ENCODE measurements around the gene SRCAP.
A peak's percentile ranks its signal among the peaks of the same experiment; 100 is the strongest.

The SRCAP gene

GRCh38 chr16:30766206-30766932 is 67.4 kb downstream of the SRCAP start:
- CTCF ChIA-PET: interaction anchor here (0.7 to 2.1 kb wide), 4 partner anchors 11 to 19 kb away, joined by 3 to 7 read pairs (median 3); partner anchors contain the start of gene PHKG2
- H3K9me3 ChIP-seq (ENCODE audit: control extremely low read depth in 1 of 5, control insufficient read depth in 4 of 5, insufficient read depth in 2 of 5, low read depth in 1 of 5, low read length in 4 of 5): no peaks in the 10 kb centered on the region
- POLR2A ChIA-PET: no interaction called here
- H3K4me1 ChIP-seq (ENCODE audit: control extremely low read depth in 1 of 4, control insufficient read depth in 4 of 4, insufficient read depth in 4 of 4, low read length in 3 of 4): peaks cover 3 to 17% (median 16%) of the 10 kb centered on the region in 4 experiments
- no peaks in the 10 kb centered on the region for H3K27me3 ChIP-seq (replicated peaks in 2 of 5; ENCODE audit: control insufficient read depth in 4 of 5, insufficient read depth in 5 of 5, low read length in 4 of 5)
- no peak overlapping the region for H3K4me3 ChIP-seq (ENCODE audit: control insufficient read depth in 1 of 7, extremely low read depth in 1 of 7, insufficient read depth in 4 of 7, low read depth in 2 of 7, low read length in 6 of 7)
- WGBS (ENCODE audit: insufficient coverage): 96% methylated on average over 29 of the region's 29 CpGs
- no peak overlapping the region for H3K27ac ChIP-seq (ENCODE audit: insufficient read depth in 1 of 2, low read depth in 1 of 2, low read length in 2 of 2, poor library complexity in 1 of 2, severe bottlenecking in 2 of 2)
- H3K36me3 ChIP-seq (ENCODE audit: control insufficient read depth in 4 of 4, insufficient read depth in 4 of 4, low read length in 3 of 4): peaks cover 12 to 79% (median 66%) of the 10 kb centered on the region in 4 experiments
- DNase-seq: peak in 1 of 3 donors; percentile 34

GRCh38 chr16:30766933-30767284 is 67.9 kb downstream of the SRCAP start:
- Histone ChIP-seq H3K27ac (ENCODE audit: insufficient read depth in 1 of 2, low read depth in 1 of 2, low read length in 2 of 2, poor library complexity in 1 of 2, severe bottlenecking in 2 of 2) (no peak overlapping the region), H3K4me3 (ENCODE audit: control insufficient read depth in 1 of 7, extremely low read depth in 1 of 7, insufficient read depth in 4 of 7, low read depth in 2 of 7, low read length in 6 of 7) (no peak overlapping the region), H3K9me3 (ENCODE audit: control extremely low read depth in 1 of 5, control insufficient read depth in 4 of 5, insufficient read depth in 2 of 5, low read depth in 1 of 5, low read length in 4 of 5) (no peaks in the 10 kb centered on the region), H3K27me3 (replicated peaks in 2 of 5; ENCODE audit: control insufficient read depth in 4 of 5, insufficient read depth in 5 of 5, low read length in 4 of 5) (no peaks in the 10 kb centered on the region), H3K4me1 (ENCODE audit: control extremely low read depth in 1 of 4, control insufficient read depth in 4 of 4, insufficient read depth in 4 of 4, low read length in 3 of 4) (peaks cover 3 to 14% (median 13%) of the 10 kb centered on the region in 4 experiments), H3K36me3 (ENCODE audit: control insufficient read depth in 4 of 4, insufficient read depth in 4 of 4, low read length in 3 of 4) (peaks cover 12 to 84% (median 69%) of the 10 kb centered on the region in 4 experiments)
- CTCF ChIA-PET: interaction anchor here (1.2 to 2.1 kb wide), 2 partner anchors 10 to 16 kb away, joined by 3 to 7 read pairs; no protein-coding TSS in a partner anchor
- WGBS (ENCODE audit: insufficient coverage): 100% methylated on average over 2 of the region's 4 CpGs
- POLR2A ChIA-PET: no interaction called here
- DNase-seq: no peak

GRCh38 chr16:30767767-30768465 is 68.9 kb downstream of the SRCAP start:
- H3K27ac ChIP-seq (ENCODE audit: insufficient read depth in 1 of 2, low read depth in 1 of 2, low read length in 2 of 2, poor library complexity in 1 of 2, severe bottlenecking in 2 of 2): no peak overlapping the region
- ChIA-PET CTCF (interaction anchor here (0.6 to 2.1 kb wide), 3 partner anchors 9 to 124 kb away, joined by 3 to 7 read pairs (median 4); no protein-coding TSS in a partner anchor), POLR2A (interaction anchor here (0.7 kb wide), 1 partner anchor 9 kb away, joined by 3 read pairs; no protein-coding TSS in a partner anchor)
- DNase-seq: no peak
- H3K36me3 ChIP-seq (ENCODE audit: control insufficient read depth in 4 of 4, insufficient read depth in 4 of 4, low read length in 3 of 4): peaks cover 17 to 94% (median 78%) of the 10 kb centered on the region in 4 experiments
- no peak overlapping the region for H3K4me3 ChIP-seq (ENCODE audit: control insufficient read depth in 1 of 7, extremely low read depth in 1 of 7, insufficient read depth in 4 of 7, low read depth in 2 of 7, low read length in 6 of 7)
- WGBS (ENCODE audit: insufficient coverage): 95% methylated on average over 12 of the region's 18 CpGs
- H3K9me3 ChIP-seq (ENCODE audit: control extremely low read depth in 1 of 5, control insufficient read depth in 4 of 5, insufficient read depth in 2 of 5, low read depth in 1 of 5, low read length in 4 of 5): no peaks in the 10 kb centered on the region
- H3K4me1 ChIP-seq (ENCODE audit: control extremely low read depth in 1 of 4, control insufficient read depth in 4 of 4, insufficient read depth in 4 of 4, low read length in 3 of 4): peaks cover under 1 to 8% (median 8%) of the 10 kb centered on the region in 4 experiments
- H3K27me3 ChIP-seq (replicated peaks in 2 of 5; ENCODE audit: control insufficient read depth in 4 of 5, insufficient read depth in 5 of 5, low read length in 4 of 5): no peaks in the 10 kb centered on the region

GRCh38 chr16:30768583-30769181 is 69.7 kb downstream of the SRCAP start:
- H3K27me3 ChIP-seq (replicated peaks in 2 of 5; ENCODE audit: control insufficient read depth in 4 of 5, insufficient read depth in 5 of 5, low read length in 4 of 5): no peaks in the 10 kb centered on the region
- H3K4me1 ChIP-seq (ENCODE audit: control extremely low read depth in 1 of 4, control insufficient read depth in 4 of 4, insufficient read depth in 4 of 4, low read length in 3 of 4): peaks cover 0 to under 1% (median under 1%) of the 10 kb centered on the region in 4 experiments
- WGBS (ENCODE audit: insufficient coverage): 99% methylated on average over 23 of the region's 23 CpGs
- no peak overlapping the region for H3K4me3 ChIP-seq (ENCODE audit: control insufficient read depth in 1 of 7, extremely low read depth in 1 of 7, insufficient read depth in 4 of 7, low read depth in 2 of 7, low read length in 6 of 7)
- DNase-seq: no peak
- no peak overlapping the region for H3K27ac ChIP-seq (ENCODE audit: insufficient read depth in 1 of 2, low read depth in 1 of 2, low read length in 2 of 2, poor library complexity in 1 of 2, severe bottlenecking in 2 of 2)
- no peaks in the 10 kb centered on the region for H3K9me3 ChIP-seq (ENCODE audit: control extremely low read depth in 1 of 5, control insufficient read depth in 4 of 5, insufficient read depth in 2 of 5, low read depth in 1 of 5, low read length in 4 of 5)
- H3K36me3 ChIP-seq (ENCODE audit: control insufficient read depth in 4 of 4, insufficient read depth in 4 of 4, low read length in 3 of 4): peaks cover 21 to 96% (median 76%) of the 10 kb centered on the region in 4 experiments
- ChIA-PET POLR2A (interaction anchor here (0.7 kb wide), 1 partner anchor 9 kb away, joined by 3 read pairs; no protein-coding TSS in a partner anchor), CTCF (interaction anchor here (0.6 to 1.2 kb wide), 2 partner anchors 45 to 123 kb away, joined by 3 to 4 read pairs; no protein-coding TSS in a partner anchor)

GRCh38 chr16:30769379-30770089 is 70.6 kb downstream of the SRCAP start:
- WGBS (ENCODE audit: insufficient coverage): 96% methylated on average over 13 of the region's 17 CpGs
- H3K4me1 ChIP-seq (ENCODE audit: control extremely low read depth in 1 of 4, control insufficient read depth in 4 of 4, insufficient read depth in 4 of 4, low read length in 3 of 4): peaks cover 0 to under 1% (median 0%) of the 10 kb centered on the region in 4 experiments
- H3K27ac ChIP-seq (ENCODE audit: insufficient read depth in 1 of 2, low read depth in 1 of 2, low read length in 2 of 2, poor library complexity in 1 of 2, severe bottlenecking in 2 of 2): no peak overlapping the region
- peaks cover 21 to 96% (median 74%) of the 10 kb centered on the region in 4 experiments for H3K36me3 ChIP-seq (ENCODE audit: control insufficient read depth in 4 of 4, insufficient read depth in 4 of 4, low read length in 3 of 4)
- no peak for DNase-seq
- CTCF ChIA-PET: interaction anchor here (1.0 kb wide), 1 partner anchor 75 kb away, joined by 3 read pairs; no protein-coding TSS in a partner anchor
- H3K4me3 ChIP-seq (ENCODE audit: control insufficient read depth in 1 of 7, extremely low read depth in 1 of 7, insufficient read depth in 4 of 7, low read depth in 2 of 7, low read length in 6 of 7): no peak overlapping the region
- no peaks in the 10 kb centered on the region for H3K9me3 ChIP-seq (ENCODE audit: control extremely low read depth in 1 of 5, control insufficient read depth in 4 of 5, insufficient read depth in 2 of 5, low read depth in 1 of 5, low read length in 4 of 5)
- no peaks in the 10 kb centered on the region for H3K27me3 ChIP-seq (replicated peaks in 2 of 5; ENCODE audit: control insufficient read depth in 4 of 5, insufficient read depth in 5 of 5, low read length in 4 of 5)
- POLR2A ChIA-PET: no interaction called here

- H3K36me3 ChIP-seq (ENCODE audit: control insufficient read depth in 4 of 4, insufficient read depth in 4 of 4, low read length in 3 of 4): peaks cover 21 to 75% (median 55%) of the 10 kb centered on the region in 4 experiments
- no peak for DNase-seq
- CTCF ChIA-PET: interaction anchor here (1.6 to 1.8 kb wide), 2 partner anchors 9 to 21 kb away, joined by 4 to 6 read pairs; no protein-coding TSS in a partner anchor
- POLR2A ChIA-PET: no interaction called here
- WGBS (ENCODE audit: insufficient coverage): 97% methylated on average over 12 of the region's 14 CpGs
- H3K4me1 ChIP-seq (ENCODE audit: control extremely low read depth in 1 of 4, control insufficient read depth in 4 of 4, insufficient read depth in 4 of 4, low read length in 3 of 4): peaks cover 0 to 21% (median 17%) of the 10 kb centered on the region in 4 experiments
- no peaks in the 10 kb centered on the region for H3K27me3 ChIP-seq (replicated peaks in 2 of 5; ENCODE audit: control insufficient read depth in 4 of 5, insufficient read depth in 5 of 5, low read length in 4 of 5)
- H3K27ac ChIP-seq (ENCODE audit: insufficient read depth in 1 of 2, low read depth in 1 of 2, low read length in 2 of 2, poor library complexity in 1 of 2, severe bottlenecking in 2 of 2): no peak overlapping the region
- no peak overlapping the region for H3K4me3 ChIP-seq (ENCODE audit: control insufficient read depth in 1 of 7, extremely low read depth in 1 of 7, insufficient read depth in 4 of 7, low read depth in 2 of 7, low read length in 6 of 7)
- H3K9me3 ChIP-seq (ENCODE audit: control extremely low read depth in 1 of 5, control insufficient read depth in 4 of 5, insufficient read depth in 2 of 5, low read depth in 1 of 5, low read length in 4 of 5): no peaks in the 10 kb centered on the region
Observed at GRCh38 chr16:30771726-30772125, 72.8 kb downstream of the SRCAP start.
